A549 treated with Hydrocortisone at 1 μM for 4 hours (cell line): ENCODE measurements around the gene COL1A1. TPM values are rescaled to one million over a fixed set of nuclear protein-coding genes. Genes with fewer than 3 reads are reported as not detected.

ENCODE experiments used
- total RNA-seq: library from RNA; stranded (reverse); fragments of 200-300 nt; extraction: Qiagen RNA extraction; gene quantifications from 5 replicates; pipeline ENCODE4 v1.2.3, GENCODE V29; 2022

COL1A1 gene
- total RNA-seq, result 4.5 to 10.2 TPM (median 8.8 TPM) in 5 replicates

GRCh38 chr17:50201276-50201854 lies at the start of gene COL1A1:
Gene COL1A1 (minus strand): TSS chr17:50201631. CDS start chr17:50201513, 118 bp downstream.

GRCh38 chr17:50165867-50166517 lies 35.4 kb downstream of the COL1A1 start, which contains the start of gene SGCA:
Gene SGCA (plus strand): TSS chr17:50166005. CDS start chr17:50166041, 36 bp downstream.

GRCh38 chr17:50150354-50151040 lies 50.9 kb downstream of the COL1A1 start, which contains the start of gene PPP1R9B:
Gene PPP1R9B (minus strand): TSS chr17:50150677. CDS start chr17:50150513, 164 bp downstream.

Other genes starting within 250 kb of the COL1A1 start
- gene DLX4, start 232.4 kb downstream of the COL1A1 start, total RNA-seq, result 1.8 to 2.9 TPM (median 2.7 TPM) in 5 replicates
- 0.05 to 0.16 TPM (median 0.07 TPM) in 4 of 5 replicates, not detected in the other for gene DLX3, start 206.4 kb downstream of the COL1A1 start, total RNA-seq
- 360 to 414 TPM (median 396 TPM) in 5 replicates for gene ITGA3, start 145.5 kb downstream of the COL1A1 start, total RNA-seq
- gene PDK2, start 106.3 kb downstream of the COL1A1 start, total RNA-seq, result 13.8 to 17.7 TPM (median 15.1 TPM) in 5 replicates
- gene SAMD14, start 71.5 kb downstream of the COL1A1 start, total RNA-seq, result 0.35 to 0.56 TPM (median 0.37 TPM) in 5 replicates
- gene PPP1R9B, start 51.0 kb downstream of the COL1A1 start, total RNA-seq, result 46.7 to 50.9 TPM (median 47.8 TPM) in 5 replicates
- gene SGCA, start 35.6 kb downstream of the COL1A1 start, total RNA-seq, result 1.1 to 2.9 TPM (median 1.7 TPM) in 5 replicates
- gene TMEM92, start 72.8 kb upstream of the COL1A1 start, total RNA-seq, result 14.9 to 23.2 TPM (median 16.1 TPM) in 5 replicates
- 17.9 to 22.2 TPM (median 21.9 TPM) in 5 replicates for gene XYLT2, start 144.5 kb upstream of the COL1A1 start, total RNA-seq
- gene MRPL27, start 171.6 kb upstream of the COL1A1 start, total RNA-seq, result 135 to 165 TPM (median 141 TPM) in 5 replicates
- gene EME1, start 171.6 kb upstream of the COL1A1 start, total RNA-seq, result 15.6 to 16.3 TPM (median 16.0 TPM) in 5 replicates
- gene LRRC59, start 195.9 kb upstream of the COL1A1 start, total RNA-seq, result 230 to 265 TPM (median 238 TPM) in 5 replicates
- 10.9 to 16.3 TPM (median 12.8 TPM) in 5 replicates for gene ACSF2, start 224.6 kb upstream of the COL1A1 start, total RNA-seq